ENCODE measurements around the gene SMLR1.

Gene SMLR1

DNA sequence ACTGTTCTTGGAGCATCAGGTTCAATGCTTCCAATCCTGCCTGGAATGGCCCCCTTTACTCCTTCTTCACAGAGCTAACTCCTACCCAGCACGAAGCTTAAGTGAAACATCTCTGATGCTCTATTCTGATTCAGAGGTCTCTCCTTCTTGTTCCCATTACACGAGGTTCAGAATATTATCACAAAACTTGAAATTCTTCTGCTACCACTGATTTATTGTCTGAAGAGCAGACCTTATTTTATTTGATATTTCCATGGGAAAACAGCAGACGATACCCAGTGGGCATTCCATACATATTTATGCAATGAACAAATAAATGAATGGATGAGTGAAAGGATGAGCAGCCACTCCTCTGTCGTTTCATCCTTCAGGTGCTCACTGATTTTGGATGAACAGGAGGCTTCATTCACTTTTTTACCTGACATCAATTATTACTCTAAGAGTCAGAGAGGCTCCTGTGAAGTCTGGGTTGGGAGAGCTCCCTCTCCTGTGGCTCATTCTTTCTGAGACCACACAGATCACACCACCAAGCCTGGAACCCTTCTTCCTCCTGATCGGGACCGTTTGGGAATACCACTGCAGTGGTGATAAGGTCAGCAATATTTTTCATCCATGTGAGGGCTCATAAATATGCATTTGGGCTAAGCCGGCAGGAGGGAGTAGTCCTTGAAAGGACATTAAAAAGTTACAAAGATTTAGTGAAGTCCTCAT lies 25.8 kb downstream of the SMLR1 start:
- DNase-seq (ENCODE audit: low read depth), result no peak

DNA sequence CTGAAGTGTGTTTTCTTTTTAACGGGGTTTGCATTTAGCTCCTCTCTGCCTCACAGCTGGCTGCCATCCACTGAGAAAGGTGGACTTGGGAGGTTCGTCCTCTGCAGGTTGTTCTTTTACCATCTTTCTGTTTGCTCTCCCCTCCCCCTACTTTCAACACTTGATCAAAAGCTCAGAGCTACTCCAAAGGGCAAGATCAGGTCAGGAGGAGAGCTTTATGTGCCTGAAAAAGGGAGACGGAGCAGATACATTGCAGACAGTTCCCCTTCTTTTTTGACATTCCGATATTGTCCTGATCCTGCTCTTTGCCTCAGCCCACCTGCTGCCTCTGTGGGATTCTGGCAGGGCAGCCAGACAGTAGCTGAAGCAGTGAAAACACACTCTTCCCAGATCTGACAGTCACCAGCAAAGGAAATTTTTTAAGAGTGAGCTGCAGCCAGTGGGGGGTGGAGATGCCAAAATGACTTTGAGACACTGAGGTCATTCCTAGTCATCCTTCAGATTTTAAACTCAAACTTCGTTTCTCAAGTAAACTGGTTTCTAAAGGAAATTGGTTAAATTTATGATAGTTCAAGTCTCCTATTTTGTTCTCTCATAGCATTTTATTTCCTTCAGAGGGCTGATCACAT lies 26.5 kb downstream of the SMLR1 start:
- DNase-seq (ENCODE audit: low read depth), result peak; percentile 32

DNA sequence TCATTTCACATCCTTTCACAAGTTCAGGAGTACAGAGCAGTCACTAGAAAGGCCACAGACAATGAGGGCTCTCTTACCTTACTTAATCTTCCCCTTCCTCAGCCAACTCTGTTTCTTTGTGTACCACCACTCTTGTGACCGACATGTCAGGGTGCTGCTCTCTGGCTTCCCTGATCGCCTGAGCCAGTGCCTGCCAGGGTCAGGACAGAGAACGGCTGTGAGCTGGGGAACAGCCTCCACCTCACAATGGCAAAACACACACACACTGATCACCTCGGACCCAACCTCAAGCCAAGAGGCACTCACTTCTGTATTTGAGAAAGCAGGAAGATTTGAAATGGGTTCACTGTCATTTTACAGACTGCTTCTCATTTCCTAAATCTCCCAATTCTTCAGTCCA lies 30.8 kb downstream of the SMLR1 start:
- DNase-seq (ENCODE audit: low read depth), result no peak

DNA sequence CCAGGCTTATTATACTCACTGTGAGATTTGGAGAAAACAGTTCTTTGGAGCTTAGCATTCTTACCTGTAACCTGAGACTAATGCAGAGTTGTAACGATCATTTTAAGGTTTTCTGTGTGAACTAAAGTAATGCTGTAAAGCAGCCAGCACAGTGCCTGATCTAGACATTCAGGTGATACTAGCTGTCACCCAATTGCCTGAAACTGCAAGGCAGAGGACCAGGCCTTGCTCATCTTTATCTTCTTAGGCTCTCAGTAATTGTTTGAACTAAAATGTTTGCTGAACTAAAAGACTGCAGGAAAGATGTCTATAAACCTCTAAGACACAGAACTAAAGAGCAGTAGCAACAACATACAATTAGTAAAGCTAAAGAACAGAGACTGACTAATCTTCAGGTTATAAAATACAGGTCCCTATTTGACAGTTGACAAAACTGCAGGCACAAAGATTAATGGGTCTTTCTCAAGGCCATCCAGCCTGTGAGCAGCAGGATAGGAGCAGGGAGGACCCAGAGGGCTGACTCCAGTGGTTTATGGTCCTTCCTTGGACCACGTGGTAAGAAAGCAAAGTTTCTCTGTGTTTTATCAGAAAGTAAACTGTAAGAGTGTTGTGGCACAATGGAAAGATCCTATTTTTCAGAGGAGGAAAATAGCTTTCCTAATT lies 31.4 kb downstream of the SMLR1 start:
- DNase-seq (ENCODE audit: low read depth), result no peak

DNA sequence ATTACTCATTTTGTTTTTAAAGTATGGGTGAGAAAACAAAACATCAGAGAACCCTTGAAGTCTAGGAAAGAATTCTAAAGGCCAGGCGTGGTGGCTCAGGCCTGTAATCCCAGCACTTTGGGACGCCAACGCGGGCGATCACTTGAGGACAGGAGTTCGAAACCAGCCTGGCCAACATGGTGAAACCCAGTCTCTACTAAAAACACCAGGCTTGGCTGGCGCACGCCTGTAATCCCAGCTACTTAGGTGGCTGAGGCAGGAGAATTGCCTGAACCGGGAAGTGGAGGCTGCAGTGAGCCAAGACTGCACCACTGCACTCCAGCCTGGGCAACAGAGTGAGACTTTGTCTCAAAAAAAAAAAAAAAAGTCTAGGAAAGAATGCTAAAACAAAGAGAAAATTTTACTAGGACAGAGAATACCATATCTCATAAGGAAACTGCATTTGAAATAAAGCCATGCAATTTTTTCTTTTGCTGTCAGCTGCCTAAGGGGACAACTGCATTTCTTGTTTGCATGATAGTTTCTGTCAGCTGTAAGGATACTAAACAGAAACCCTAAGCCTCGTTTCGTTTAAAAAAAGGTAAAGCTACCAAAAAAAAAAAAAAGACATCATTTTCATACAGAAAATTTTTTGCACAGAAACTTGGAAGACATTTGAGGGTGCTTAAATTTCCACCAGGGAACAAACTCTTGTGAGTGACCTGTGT lies 32.1 kb downstream of the SMLR1 start:
- DNase-seq (ENCODE audit: low read depth), result no peak

DNA sequence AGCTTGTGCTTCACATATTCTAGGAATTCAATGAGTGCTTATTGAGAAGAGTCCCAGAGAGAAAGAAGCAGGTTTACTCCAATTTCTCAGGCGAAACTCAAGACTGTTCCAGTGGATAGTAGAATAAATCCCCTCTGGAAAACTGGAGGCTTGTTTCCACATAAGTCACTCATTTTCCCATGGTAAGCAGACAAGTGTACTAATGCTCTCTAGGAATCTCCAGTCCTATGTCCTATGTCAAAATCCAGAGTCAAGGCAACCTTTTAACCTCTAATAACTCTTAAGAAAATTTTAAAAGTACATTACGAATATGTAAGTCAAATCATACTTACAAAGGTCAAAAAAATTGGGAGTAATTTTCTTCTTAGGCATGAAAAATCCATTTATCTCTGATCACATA lies 35.2 kb downstream of the SMLR1 start:
- no peak for DNase-seq (ENCODE audit: low read depth)

DNA sequence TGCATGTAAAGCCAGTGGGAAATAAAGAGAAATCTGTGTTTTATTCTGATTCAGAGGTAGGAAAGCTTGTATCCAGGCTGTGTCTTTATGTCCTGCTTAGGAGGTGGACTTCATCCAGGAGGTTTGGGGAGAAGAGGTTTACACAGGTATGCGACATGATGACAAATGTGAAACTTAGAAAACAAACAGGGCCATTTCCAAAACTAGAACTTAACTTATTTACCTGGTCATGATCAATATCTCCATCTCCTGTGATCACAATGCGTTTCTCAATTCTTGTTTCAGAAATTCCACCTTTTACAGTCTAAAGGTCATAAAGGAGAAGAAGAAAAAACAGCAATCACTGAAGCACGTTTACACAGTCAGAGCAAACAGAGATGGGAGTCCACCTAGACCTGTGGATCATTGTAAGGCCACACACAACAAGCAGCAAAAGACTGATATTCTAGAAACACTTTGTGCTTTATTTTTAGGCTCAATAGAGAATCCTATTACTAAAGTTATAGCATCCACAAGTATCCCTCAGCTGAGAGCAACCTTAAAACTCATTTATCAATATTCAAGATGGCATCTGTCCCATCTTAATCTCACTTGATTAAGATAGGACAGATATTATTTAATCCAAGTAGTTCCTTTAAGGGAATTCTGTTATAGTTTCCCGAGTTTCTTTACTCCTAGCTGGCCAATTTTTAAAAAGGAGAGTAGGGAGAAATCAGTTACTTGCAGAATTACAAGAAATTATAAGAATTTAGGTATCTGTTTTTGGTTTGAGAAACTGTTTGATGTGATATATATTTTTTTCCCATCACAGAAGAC lies 36.4 kb downstream of the SMLR1 start:
- DNase-seq (ENCODE audit: low read depth), result no peak

DNA sequence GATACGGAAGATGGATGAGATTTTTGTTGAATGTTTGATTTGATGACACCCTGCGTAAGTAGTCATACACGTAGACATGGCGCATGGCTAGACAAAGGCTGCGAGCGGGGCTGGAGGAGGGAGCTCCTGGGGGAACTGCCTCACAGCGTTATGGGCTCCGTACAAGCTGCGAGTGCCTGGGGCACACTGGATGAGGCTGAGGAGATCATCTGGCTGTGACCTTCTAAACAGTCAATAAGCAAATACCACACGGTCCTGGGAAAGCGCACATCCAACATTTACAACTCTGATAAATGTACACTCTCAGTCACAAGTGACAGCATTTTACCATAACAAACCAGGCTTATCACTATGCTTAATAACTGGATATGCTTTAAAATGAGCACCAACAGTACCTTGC lies 37.1 kb downstream of the SMLR1 start:
- no peak for DNase-seq (ENCODE audit: low read depth)

DNA sequence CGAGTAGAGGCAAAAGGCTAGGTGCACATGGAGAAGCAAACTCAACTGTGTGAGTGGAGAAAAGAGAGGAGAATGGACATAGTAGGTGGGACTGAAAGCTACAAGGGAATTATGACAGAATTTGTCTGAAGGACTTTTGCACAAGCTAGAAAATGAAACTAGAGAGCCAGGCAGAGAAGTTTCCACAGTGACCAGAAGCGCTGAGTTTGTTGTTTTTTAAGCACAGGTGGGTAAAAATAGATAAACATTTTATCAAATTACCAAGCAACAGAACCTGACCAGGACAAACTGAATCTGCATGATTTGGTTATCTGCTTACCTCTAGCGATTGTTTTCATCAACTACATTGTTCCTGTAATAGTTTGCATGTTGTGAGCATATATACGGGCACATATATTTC lies 38.6 kb downstream of the SMLR1 start:
- no peak for DNase-seq (ENCODE audit: low read depth)

DNA sequence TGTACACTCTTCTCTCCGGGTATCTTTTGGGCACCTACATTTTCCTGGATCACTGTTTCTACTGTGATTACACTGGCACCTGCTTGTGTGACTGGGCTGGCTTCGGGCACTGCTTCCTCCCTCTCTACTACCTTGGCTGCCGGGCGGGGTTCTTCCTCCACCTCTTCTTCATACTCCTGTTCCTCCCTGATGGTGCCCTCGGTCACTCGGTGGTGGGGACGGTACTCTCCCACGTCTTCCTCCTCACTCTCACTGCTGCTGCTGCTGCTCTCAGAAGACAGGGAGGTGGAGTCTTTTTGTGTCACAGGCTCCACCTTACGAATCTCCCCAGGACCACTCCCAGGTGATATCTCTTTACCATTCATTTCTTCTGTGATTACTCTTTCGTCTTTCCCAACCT lies 42.5 kb downstream of the SMLR1 start:
- no peak for DNase-seq (ENCODE audit: low read depth)

DNA sequence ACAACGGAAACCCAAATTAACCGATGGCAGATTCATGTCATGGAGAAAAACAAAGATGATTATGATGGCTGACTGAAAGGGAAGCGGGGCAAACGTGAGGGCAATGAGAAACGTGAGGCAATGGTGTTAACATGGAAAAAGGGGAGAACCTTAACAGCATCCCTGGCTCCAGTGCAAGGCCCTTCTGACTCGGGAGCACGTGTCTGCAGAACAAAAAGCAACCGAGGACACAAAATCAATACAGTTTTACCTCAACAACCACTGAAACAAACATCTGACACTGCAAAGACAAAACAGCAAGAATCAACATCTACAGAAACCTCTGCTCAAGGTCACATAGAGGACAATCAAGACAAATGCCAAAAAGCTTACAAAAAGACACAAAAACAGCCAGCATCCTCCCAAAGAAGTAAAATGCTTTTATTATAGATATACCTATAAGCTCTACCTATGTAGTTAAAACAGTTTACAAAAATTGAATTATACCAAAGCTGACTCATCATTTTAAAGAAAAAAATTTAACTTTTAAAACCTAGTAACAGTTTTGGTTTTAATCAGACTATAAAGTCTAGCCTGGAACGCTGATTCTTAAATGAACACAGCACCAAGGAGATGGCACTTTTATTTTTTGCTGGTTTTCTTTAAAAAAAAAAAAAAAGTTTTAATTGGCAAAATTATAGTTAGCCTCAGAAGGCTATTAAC lies 43.1 kb downstream of the SMLR1 start:
- no peak for DNase-seq (ENCODE audit: low read depth)

DNA sequence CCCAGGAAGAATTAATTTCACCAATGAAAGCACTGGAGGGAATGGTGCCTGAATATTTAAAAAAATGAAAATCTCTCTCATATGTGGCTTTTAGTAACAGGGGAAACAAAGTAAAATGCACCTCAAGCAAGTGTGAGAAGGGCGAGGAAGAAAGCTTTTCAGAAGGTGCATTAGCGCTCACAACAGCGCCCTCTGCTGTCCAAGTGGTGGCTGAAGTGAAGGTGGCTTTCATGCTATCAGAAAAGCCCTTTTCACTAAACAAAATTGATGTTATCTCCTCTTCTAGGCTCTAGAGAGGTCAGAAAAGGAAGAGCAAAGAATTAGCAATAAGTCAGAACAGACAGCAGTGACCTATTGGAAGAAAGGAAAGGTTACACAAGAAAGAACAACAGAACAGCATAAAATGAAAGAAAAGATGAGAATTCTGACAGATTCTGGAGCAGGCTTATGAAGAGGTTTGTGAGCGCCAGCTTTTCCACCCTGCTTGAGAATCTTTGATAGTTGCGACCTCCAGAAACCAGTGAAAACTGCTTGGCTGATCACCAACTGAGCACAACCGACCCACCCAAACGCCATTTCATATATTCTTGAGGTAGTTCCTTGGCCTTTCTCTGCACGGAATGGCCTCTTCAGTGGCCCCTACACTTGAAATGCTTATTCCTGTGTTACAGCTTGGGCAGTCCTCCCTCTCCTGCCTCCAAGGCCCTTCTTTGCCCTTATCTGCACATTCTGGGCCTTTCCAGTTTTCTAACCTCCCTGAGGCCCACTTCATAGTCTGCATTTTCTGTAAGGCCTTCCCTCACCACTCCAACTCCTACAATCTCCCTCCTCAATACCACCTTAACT lies 45.3 kb downstream of the SMLR1 start:
- DNase-seq (ENCODE audit: low read depth), result peak; percentile 24

DNA sequence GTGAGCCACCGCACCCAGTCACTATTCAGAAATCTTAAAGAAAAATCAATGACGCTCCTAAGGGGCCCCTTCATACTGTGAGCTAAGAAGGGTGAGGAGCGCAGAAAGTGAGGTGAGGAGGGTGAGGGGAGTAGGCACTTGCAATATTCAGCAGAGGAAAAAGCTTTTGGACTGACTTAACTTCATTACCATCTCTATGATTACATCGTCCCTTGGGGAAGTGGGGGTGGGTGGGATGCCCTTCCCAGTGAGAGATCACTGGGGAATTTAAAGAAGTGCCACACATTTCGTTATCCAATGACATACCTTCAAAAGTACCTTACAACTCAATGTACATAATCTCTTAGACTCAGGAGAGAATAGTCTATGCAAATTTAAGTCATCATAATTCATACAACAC lies 46.5 kb downstream of the SMLR1 start:
- no peak for DNase-seq (ENCODE audit: low read depth)

DNA sequence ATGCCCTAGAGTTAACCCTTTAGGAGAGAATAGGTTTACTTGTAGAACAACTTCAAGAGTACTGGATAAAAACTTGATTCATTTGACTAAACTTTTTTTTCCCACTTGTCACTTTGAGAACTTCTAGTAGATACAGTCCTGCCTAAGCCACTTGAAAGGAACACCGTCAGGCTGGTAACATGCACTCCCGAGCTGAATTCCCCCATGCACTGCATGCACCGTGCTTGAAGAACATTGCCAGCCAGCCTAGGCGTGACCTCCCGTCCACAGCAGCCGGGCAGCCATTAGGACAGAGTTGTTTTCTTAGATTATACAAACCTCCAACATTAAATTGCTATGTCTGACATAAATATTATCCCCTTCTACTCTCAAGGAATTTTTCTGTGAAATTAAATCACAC lies 52.6 kb downstream of the SMLR1 start:
- no peak for DNase-seq (ENCODE audit: low read depth)

DNA sequence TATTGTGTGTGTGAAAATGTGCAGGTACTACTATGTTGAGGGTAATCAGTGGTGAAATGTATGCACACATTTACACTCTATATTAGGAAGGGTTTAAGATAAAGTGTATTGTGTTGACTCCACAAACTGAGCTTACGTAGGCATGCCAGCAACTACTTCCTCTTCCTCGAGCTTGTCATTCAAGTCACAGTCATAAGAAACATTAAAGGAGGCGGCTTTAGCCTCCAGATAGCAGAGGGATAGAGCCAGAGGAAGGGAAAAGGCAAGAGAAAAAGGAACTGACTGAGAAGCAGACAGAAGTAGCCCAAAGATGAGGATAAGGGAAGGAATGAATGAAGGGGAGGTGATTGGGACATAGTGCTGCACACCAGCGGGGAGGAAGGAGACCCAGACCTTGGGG lies 55.2 kb downstream of the SMLR1 start:
- no peak for DNase-seq (ENCODE audit: low read depth)

DNA sequence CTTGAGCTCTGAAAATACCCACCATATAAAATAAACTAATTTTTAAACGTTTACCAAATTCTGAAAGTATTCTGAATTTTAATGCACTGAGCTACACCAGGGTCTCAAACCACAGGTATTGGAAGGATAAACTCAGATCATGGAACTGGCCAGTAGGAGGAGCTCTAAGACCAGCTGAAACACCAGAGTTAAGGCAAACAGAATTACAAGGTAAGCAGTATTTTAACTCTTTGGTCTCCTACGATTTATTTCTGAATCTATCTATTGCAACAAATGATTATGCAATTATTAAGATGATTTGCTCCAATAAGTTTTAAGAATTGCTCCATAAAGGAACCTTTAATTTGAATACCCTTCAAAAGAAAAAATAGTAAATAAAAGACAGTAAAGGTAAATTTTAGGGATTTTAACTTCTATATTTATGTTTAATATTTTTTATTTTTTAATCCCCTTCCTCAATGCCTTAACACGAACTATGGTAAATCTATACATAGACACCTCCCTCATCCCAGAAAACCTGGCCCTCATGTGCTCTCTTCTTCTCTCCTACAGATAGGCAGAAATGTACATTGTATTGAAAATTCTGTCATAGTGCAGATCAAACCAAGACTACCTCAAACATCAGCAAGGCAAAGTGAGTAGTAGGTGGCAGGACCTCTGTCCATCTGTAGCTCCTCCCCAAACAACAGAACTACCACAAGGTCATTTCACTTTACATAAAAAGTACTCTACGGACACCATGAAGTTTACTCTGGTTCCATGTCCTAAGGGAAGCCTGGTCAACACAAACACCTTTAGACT lies 58.4 kb downstream of the SMLR1 start:
- peak; percentile 48 for DNase-seq (ENCODE audit: low read depth)

Data from GM04504 (cell line).